RPMI8226 (cell line): ENCODE results near the gene TMUB2.
"Not testable (repeated sequence)": the region's sequence is repeated elsewhere in the genome, so short reads cannot be mapped to it uniquely, and the experiment has no call there.

Experiments used
- DNase-seq: peaks from one replicate; pipeline ENCODE4 v3.0.0-alpha.2; 2015

The TMUB2 gene

DNA sequence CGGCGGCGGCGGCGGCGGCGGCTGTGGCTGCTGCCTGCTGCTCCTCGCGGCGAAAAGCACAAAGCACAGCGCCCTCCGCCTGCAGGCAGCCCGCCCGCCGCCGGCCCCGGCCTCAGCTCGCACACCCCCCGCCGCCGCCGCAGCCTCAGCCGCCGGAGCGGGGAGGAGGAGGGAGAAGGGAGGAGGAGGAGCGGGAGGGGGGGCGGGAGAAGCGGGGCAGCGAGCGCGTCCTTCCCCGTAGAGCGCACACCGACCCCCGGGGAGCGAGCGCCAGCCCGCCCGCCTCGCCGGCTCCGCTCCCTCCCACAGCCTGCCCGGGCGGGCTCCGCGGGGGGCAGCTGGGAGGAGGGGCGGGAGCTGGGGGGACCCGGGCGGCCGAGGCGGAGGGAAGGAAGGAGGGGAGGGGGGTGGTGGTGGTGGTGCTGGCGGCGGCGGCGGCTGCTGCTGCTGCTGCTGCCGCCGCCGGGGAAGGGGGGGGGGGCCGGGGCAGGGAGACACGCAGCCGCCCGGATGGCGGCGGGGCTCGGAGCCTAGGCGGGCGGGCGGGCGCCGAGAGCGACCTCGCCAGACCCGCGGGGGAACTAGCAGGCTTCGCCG is 32.9 kb downstream of the TMUB2 start, which contains the start of gene UBTF:
Gene UBTF (minus strand): TSS at position 60 of the 597 bp plus-strand sequence. CDS start 1,446 bp downstream, outside the sequence.
- DNase-seq = peak; percentile 75

DNA sequence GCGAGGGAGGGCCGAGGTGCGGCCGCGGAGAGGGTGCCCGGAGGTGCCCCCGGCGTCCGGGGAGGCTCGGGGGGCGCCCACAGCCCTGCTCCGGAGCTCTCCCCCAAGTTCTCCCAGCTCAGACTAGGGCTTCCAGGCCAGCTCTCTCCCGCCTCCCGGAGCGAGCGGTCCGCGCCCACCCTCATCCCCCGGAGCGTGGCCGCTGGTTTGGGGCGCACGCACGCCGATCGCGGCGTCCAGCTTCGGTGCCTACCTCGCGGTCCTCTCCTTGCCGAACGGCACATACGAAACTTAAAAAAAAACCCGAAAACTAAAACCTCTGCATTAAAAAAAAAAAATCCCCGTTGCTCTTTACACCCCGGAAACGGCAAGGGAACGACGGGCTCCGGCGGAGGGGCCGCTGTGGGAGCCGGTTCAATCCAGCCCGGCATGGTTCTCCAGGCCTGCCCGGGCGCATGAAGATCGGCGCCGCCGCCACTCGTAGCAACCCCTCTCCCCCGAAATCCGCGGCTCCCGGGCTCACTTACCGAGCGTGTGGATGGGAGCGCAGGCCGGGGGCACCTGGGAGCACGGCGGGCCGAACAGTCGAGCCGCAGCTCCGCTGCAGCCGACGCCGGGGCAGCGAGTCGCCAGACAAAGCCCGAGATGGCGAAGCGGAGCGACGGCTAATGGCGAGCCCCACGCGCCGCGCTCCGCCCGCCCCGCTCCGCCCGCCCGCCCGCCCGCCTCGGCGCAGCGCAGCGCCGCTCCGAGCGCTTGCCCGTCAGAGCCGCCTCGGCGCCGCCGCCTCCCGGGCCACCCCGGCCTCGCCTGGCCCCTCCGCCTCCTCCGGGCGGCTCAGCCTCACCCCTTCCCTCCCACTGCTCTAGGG is 33.7 kb downstream of the TMUB2 start:
- peak; percentile 66 for DNase-seq

DNA sequence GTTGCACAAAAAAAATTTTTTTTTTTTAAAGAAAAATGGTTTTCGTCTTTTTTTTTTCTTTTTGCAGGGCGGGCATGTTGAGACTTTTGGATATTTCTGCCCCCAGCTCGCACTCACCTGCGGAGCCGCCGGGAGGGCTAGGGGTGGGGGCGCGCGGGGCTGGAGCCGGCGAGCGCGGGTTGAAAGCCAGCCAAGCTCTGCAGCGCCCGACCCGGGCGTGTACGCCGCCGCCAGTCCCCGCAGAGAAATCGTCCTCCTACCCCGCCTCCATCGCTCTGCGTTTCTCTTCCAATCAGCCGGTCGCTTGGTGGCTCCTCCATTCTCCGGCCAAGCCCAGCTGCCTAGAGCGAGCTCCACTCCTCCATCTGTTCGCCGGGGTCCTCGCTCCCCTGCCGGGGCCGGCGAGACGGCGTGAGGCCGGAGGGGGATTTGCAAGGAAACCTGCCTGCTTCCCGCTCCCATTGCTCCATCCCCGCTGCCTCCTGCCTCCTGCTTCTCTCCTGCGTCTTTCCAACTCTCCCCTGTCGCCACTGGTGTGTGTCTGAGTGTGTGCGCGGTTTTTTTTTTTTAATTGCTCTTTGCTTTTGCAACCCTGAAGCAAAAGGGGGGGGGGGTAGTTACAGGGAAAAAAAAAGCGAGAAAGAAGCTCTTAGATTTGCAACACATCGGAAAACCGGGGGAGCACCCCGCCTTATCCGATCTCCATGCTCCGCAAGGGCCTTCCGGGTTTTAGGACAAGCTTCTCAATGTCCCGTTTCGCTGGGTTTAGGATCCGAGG is 34.5 kb downstream of the TMUB2 start:
- peak; percentile 84 for DNase-seq

DNA sequence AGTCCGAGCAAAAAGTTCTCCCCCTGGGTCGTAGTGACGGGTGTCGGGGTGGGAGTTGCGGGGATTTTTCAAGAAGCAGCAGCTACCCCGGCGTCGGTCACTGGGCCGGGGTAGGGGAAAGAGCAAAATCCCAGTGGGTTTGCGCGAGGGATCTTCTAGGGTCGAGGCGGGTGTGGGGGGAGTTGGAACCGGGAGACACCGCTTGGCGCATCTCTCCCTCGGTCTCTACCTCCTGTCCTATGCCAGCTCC is 35.0 kb downstream of the TMUB2 start:
- DNase-seq = no peak

DNA sequence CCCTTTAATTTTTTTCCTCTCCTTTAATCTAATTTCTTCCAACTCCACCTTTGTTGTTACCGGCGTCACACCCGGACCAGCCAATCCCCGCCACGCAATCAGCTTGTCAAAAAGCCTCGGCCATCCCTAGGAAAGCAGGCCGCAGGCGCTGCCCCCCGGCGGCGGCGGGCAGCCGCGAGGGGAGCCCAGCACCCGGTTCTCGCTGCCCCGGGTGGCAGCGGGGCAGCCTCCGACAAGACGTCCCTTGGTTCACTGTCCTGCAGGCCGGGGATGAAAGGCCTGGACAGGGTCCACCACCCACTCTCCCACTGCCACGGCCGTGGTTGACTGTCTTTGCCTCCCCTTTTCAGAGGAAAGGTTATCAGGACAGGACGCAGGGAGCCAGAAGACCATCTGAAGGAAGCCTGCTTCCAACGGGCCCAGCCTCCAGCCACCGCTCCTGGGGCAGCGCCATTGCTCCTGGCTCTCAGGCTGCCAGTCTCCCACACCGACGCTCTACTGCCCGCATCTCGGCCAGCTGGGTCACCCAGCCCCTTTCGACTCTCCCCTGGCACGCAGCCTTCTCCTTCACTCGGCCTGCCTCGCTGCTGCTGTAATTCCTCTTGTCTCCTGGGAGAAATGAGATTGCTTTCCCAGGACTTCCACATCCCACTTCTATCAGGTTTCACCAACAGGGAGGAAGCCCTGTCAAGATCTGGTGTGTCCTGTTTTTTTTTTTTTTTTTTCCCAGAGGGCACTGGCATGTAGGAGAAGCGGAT is 35.5 kb downstream of the TMUB2 start:
- DNase-seq = peak; percentile 65

DNA sequence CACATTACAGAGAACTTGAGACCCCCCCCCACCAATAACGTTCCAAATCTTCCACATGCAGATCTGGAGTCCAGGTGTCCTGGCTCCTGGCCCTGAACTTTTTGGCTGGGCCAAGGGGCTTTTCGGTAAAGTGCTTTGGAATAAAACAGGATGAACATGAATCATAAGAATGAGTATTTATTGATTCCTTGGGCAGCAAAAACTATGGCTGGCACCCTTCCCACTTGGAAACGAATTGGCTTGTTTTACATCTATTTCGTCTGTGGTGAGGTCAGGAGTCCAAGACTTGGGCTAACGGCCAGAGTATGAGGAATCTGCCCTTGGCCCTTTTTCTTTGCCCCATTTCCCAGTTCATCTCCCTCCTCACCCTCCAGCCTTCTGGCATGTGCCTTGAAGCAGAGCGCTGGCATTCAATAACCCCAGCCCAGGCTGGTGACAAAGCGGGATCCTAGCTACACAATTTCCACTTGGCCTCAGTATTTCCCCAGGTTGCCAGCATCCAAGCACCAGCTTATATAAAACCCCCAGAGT is 36.8 kb downstream of the TMUB2 start:
- DNase-seq = no peak

DNA sequence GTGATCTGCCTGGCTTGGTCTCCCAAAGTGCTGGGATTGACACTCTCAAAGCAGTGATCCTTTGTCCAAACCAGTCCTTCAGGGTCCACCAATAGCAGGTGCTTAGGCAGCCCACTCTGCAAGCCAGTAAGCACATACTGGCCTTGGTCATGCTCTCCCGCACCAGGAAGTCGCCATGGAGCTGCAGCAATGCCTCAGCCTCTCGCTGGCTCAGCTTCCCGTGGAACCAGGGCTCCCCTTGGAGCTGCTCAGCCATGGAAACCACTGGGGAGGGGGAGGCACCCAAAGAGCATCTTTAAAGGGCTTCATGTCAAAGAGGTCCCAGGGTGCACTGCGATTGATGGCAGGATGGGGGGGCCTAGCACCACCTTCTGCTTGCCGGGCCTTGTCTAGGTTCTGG is 42.3 kb downstream of the TMUB2 start:
- no peak for DNase-seq

DNA sequence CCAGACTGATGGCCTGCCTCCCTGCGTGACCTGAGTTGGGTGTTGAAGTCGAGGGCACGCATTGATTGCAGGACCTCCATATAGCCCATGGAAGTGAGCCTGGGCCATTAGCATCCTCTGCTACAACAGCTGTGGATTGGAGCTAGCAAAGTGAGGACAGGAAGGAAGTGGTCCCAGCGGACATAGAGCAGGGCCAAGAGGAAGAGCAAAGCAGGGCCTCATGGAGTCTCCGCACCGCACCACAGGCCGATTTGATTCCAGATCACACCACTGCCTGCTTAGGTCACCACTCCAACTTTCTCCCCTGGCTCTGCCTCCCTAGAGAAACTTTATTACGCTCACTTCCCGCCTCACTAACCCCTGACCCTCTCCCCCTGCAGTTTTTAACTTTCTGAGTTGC is 43.4 kb downstream of the TMUB2 start:
- DNase-seq = no peak

DNA sequence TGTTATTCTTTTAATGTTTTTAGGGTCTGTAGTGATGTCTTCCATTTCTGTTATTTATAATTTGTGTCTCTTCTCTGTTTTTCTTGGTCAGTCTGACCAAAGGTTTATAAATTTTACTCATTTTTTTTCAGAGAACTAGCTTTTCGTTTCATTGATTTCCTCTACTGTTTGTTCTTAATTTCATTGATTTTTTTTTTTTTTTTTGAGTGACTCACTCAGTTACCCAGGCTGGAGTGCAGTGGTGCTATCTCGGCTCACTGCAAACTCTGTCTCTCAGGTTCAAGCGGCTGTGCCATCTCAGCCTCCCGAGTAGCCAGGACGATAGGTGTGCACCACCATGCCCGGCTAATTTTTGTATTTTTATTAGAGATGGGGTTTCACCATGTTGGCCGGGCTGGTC is 45.3 kb downstream of the TMUB2 start:
- DNase-seq = no peak

DNA sequence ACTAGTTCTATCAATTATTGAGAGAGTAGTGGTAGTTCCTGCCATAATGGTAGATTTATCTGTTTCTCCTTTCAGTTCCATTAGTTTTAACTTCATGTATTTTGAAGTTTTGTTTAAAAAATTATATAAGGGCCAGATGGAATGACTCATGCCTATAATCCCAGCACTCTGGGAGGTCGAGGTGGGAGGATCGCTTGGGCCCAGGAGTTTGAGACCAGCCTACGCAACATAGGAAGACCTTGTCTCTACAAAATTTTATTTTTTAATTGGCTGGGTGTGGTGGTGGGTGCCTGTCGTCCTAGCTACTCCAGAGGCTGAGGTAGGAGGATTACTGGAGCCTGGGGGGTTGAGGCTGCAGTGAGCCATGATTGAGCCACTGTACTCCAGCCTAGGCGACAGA is 46.8 kb downstream of the TMUB2 start:
- no peak for DNase-seq

DNA sequence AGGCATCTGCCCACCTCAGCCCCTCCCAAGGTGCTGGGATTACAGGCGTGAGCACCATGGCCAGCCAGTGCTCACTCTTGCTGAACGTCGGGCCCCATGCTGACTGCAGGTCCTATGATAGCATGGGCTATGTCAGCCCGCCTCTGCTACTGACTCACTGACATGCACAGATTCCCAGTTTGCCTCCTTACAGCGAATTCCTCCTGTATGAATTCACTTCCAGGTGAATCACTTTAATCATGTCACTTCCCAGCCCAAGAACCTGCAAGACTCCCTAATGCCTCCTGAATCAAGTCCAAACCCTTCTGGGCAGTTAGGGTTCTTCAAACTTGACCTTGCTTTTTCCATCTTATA is 48.8 kb downstream of the TMUB2 start:
- no peak for DNase-seq

DNA sequence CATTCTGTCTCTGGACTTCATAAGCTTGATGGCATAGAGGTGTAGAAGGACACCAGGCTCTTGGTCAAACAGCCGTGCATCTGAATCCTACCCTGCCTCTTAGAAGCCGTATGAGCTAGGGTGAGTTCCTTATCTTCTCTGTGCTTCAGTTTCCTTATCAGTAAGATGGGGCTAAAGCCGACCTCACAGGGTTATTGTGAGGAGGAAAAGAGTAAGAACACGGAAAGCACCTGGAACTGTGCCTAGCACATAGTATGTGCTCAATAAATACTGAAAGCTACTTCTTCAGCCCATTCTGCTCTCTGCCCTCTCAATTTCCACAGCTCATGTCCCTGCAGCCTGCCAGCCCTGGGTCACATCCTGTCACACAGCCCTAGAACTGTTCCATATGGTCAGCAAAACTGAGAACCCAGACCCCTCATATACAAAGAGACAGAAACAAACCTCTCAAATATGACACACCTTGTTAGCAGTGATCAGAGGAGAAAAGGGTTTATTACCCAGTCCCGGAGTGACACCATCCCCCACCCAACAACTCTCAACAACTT is 49.7 kb downstream of the TMUB2 start:
- no peak for DNase-seq

DNA sequence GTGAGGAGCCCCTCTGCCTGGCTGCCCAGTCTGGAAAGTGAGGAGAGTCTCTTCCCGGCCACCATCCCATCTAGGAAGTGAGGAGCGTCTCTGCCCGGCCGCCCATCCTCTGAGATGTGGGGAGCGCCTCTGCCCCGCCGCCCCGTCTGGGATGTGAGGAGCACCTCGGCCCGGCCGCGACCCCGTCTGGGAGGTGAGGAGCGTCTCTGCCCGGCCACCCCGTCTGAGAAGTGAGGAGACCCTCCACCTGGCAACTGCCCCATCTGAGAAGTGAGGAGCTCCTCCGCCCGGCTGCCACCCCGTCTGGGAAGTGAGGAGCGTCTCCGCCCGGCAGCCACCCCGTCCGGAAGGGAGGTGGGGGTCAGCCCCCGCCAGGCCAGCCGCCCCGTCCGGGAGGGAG is 51.1 kb downstream of the TMUB2 start:
- not testable (repeated sequence) for DNase-seq

DNA sequence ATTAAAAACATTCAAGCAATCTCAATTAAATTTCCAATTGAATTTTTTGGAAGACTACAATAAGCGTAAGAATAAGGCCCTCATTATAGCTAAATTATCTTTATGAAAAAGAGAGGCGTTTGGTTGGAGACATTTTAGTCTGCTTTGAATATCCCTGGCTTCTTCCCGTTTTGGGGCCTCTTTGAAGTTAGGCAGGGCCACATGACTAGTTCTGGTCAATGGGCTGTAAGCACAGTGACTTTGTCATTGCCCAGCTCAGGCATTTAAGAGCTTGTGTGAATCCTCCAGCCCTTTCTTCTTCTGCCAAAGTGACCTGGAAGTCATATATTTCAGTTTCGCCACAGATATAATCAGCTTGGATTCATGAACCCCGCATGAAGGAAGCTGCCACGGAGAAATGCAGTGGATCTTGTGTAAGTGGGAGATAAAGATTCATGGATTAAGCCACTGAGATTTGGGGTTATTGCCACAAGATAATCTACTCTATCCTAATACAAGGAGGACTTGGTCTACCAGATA is 54.4 kb downstream of the TMUB2 start:
- DNase-seq = no peak
